ENCODE measurements around the gene AP2B1. TPM values are rescaled to one million over a fixed set of nuclear protein-coding genes. Genes with fewer than 3 reads are reported as not detected.
A peak's percentile ranks its signal among the peaks of the same experiment; 100 is the strongest.
"Not testable (repeated sequence)": the region's sequence is repeated elsewhere in the genome, so short reads cannot be mapped to it uniquely, and the experiment has no call there.

The AP2B1 gene
- 100 to 1,000 TPM; 132 to 152 TPM for total RNA-seq
- long read RNA-seq, full-length matches to known transcripts, result 62 of 110 reads
- long read RNA-seq, partial matches to known transcripts, result 31 of 110 reads
- long read RNA-seq, other reads (novel, unspliced or antisense), result 17 of 110 reads

DNA sequence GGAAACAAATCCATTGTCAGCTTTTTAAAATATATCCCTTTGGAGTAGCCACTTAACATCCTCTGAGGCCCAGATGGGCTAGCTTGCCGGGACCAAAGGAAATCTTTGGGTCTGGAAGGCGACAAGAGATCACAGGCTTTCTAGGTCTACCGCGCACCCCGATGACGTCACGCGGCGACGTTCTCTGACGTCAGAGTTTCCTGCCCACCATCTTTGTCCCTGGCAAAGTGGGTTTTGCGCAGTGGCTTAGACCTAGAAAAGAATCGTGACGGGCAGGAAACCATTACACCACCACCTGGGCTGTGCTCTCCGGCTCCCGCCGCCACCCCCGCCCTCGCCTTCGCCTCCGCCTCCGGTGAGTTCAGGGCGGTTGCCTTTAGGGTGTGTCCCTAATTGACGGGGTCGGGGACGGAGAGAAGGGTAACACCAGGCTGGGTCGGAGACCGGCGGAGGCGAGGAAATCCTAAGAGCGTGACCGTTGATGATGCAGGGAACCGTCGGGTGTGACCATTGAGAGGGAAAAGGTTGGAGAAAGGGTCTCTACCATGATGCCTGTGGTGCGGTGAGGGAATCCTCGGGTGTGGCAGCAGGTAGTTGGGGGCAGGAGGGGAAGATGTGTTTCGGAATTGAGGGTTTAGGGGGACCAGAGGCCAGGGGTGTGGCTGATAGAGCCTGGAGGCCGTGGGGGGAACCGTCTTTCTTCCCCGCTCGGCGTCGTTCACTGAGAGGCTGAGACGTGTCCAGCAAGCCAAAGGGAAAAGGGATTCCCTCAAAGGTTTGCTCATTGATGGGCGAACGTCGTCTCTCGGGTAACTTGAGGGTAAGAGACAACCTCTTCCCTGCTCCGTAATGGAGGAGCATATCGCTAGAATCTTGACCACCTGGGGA lies at the start of gene AP2B1:
Gene AP2B1 (plus strand): TSS at position 249 of the 888 bp plus-strand sequence. CDS start 6,709 bp downstream, outside the sequence.
- ATAC-seq (peak; percentile 96 to 98), DNase-seq (peak; percentile 92)
- intact Hi-C loops (cut with DNase I), result no loop called here

DNA sequence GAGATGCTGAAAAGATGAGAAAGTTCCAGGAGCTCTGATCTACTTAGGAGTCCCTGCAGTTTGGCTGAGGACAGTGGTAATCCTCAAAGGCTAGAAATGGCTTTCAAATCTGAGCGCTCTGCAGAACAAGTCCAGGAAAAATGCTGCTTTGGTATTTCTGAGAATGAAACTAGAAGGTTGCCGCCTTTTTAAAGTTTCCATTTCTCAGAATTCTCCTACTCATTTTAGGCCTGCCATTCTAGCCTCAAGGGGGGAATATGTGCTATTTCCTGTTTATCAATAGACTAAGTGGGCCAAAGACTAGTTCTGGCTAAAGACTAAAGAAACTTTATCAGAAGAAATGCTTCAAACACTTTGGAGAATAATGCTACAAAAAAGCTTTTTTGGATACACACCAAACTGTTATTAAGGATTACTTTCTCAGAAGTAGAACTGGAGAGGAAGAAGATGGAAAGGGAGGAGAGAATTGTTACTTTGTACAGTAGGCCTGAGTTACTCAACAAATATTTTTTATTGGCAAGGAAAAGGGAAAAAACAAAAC lies 49.5 kb upstream of the AP2B1 start, which contains the start of gene SLFN12L:
Gene SLFN12L (minus strand): TSS at position 78 of the 541 bp plus-strand sequence. CDS start 15,314 bp downstream, outside the sequence.
- intact Hi-C loops (cut with DNase I), result loop anchor here in 1 of 2 donors (5.0 to 10.0 kb wide), 2 partner anchors 225 to 363 kb away; no protein-coding TSS in a partner anchor
- ATAC-seq (peak; percentile 26 to 64), DNase-seq (no peak)

DNA sequence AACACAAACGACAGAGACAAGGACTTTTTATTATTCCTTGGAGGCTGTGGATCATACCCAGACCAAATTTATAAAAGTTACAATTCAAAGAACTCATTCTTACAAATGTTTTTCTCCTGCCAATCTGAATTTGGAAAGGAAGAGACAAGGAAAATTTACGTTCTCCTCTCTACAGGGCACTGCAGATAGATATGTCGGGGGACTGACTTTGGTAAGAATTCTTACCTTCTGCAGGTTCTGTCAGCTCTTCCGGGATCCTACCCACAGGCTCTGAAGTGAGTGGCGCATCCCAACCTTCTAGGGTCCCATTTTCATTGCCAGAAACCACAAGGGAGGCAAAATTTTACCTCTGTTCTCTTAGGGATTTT lies 47.5 kb upstream of the AP2B1 start:
- ATAC-seq (no peak), DNase-seq (no peak)
- intact Hi-C loops (cut with DNase I), result loop anchor here (1.0 to 10.0 kb wide), 4 partner anchors 227 to 367 kb away; no protein-coding TSS in a partner anchor

DNA sequence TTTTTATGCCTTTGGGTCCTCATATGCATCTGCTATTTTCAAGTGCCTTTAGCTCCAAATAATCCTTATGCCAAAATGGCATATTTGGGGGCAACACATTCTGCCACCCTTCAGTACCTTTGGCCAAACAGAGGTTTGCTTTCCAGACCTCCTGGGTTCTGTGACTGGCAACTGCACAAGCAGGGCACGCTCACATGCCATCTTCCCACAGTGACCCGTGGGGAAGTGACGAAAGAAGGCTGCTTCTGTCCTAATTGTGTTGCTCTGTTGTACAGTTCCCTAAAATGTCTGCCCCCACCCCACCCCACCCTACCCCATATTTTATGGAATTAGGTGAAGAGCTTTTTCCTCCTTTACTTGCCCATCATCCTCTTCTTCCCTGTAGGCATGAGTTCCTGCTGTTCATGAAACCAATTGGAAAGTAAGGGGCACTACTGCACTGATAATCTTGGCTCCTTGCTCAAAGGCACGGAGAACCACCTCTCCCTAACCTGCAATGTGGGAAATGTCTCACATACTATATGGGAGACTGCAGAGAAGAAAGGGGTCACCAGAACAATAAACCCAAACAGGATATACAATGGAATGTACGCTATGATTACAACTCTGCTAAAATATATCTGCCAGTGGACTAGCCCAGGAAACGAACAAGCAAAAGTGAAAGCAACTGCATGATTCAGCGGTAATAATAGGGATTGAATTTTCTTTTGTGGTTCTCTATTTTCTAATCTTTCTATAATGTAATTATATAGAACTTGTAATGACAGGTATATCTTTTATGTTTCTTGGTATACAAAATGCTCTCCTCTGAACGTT lies 46.3 kb upstream of the AP2B1 start:
- DNase-seq, result peak; percentile 45
- ATAC-seq, result peak; percentile 58 to 72
- intact Hi-C loops (cut with DNase I), result loop anchor here in 1 of 2 donors (5.0 kb wide), 1 partner anchor 368 kb away; no protein-coding TSS in a partner anchor

DNA sequence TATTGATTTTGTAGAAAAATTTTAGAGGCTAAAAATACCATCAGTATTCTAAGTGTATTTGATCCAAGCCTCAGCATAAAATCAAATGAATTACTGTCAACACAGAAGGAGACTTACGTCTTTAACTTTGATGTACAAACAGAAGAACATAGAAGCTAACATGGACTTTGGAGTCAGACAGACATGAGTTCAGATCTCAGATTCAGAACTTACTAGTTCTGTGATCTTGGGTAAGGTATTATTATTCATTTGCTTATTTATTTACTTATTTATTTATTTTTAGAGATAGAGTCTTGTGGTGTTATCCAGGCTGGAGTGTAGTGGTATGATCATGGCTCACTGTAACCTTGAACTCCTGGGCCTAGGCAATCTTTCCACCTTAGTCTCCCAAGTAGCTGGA lies 45.7 kb upstream of the AP2B1 start:
- intact Hi-C loops (cut with DNase I), result loop anchor here in 1 of 2 donors (5.0 kb wide), 1 partner anchor 369 kb away; no protein-coding TSS in a partner anchor
- no peak for DNase-seq
- ATAC-seq, result no peak

DNA sequence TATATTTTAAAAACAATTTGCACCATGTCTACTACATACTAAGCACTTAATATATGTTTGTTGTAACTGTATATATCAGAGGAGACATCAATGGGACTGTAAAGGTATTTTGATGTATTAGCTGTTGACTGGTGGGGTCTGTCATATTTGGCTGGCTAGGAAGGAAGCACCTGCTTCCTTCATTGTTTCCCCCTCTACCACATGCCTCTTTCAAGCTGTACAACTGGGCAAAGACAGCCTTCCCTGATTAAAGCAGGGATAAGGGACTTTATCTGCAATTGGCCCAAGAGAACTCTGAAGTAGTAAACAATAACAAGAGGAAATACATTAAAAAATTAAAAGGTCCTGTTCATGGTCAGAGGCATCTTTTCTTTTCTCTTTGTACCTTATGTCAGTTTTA lies 44.1 kb upstream of the AP2B1 start:
- ATAC-seq, result no peak
- intact Hi-C loops (cut with DNase I), result loop anchor here in 1 of 2 donors (5.0 kb wide), 1 partner anchor 371 kb away; no protein-coding TSS in a partner anchor
- no peak for DNase-seq

DNA sequence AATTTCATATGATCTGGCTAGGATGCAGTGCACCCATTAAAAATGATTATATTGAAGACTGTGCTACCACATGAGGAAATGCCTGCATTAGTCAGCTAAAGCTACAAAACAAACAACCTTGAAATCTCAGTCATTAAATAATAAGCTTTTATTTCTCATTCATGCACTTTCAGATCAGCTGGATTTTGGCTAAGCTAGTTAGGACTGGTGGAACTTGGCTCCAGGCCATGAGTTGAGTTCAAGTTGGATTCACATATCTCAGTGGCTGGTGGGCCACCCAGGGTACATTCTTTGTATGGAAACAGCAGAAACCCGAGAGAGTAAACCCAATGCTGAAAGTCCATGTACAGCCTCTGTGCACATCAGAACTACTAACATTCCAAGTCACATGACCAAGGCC lies 43.3 kb upstream of the AP2B1 start:
- ATAC-seq (no peak), DNase-seq (no peak)
- intact Hi-C loops (cut with DNase I), result loop anchor here in 1 of 2 donors (5.0 kb wide), 1 partner anchor 372 kb away; no protein-coding TSS in a partner anchor

DNA sequence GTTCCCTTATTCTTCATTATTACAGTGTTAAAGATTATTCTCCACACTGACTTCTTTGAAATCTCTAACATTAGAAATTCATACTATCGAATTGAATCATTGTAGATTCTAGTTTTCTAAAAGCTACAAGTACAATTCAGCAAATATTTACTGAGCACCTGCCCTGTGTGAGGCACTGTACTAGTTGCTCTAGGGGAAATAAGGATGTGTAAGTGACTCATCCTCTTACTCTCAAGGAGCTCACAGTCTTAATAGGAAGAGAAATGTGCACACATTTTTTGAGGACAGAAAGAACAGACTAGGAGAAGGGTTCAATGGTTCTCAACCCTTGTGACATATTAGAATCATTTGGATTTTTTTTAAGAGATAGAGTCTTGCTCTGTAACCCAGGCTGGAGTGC lies 42.0 kb upstream of the AP2B1 start:
- ATAC-seq, result no peak
- no peak for DNase-seq
- intact Hi-C loops (cut with DNase I), result no loop called here

DNA sequence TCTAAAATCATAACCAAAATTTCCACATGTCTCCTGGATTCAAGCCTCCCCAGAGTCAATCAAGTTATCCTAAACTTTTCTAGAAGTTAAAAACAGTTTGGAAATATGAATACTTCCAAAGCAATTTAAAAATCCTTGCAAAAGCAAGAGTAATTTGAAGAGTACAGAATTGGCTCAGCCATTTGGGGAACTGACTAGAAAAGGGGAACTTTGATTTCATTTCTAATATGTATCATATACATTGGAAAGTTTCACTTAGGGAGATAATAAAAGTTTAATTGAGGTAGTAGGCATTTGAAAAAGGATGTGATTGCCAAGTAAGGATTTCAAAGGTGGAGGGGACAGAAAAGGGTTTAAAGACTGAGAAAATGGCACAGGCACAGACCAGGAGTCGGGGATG lies 40.6 kb upstream of the AP2B1 start:
- intact Hi-C loops (cut with DNase I), result no loop called here
- no peak for DNase-seq
- ATAC-seq, result no peak

DNA sequence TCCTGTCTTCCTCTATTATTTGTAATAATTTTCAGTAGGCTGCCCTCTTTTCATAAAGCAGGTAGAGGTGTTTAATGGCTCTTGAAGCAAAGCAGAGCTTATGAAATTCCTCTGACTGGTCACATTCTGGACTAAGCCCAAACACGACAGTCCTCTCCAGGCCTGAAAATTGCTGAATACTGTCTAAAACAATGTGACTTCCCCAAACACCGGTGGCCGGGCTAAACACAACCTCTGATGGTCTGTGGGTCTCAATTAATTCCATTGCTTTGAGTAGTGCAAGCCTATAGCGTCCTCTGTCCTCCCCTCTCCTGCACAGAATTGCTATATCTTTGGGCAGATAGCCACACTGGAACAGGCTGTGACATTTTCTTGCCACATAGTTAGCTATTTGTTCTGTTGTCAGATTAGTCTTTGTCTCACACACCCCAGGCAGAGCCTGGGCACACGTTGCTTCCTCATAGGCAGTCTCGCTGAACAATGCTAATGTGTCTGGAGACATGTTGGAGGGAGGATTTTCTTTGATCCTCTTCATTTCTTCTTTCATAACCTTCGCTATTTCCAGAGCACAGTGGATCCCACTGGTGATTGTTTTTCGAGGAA lies 38.8 kb upstream of the AP2B1 start:
- DNase-seq (no peak), ATAC-seq (no peak)
- intact Hi-C loops (cut with DNase I), result no loop called here

DNA sequence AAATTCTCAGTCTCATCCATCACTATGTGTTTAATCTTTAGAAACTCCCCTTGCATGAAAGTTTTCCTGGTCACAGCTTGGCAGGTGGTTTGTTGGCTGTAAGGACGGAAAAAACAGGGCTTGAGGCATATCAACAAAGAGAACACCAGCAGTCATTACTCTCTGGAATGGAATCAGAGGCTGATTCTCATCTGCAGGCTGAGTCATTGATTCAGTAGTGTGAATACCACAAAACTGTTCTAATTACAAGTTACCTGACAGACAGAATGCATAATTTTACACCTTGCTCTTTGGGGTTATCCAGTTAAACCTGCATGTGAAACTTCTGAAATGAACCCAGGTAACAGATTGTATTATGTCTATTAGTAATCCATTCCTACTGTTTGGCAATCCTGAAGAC lies 38.1 kb upstream of the AP2B1 start:
- ATAC-seq (no peak), DNase-seq (no peak)
- intact Hi-C loops (cut with DNase I), result no loop called here

DNA sequence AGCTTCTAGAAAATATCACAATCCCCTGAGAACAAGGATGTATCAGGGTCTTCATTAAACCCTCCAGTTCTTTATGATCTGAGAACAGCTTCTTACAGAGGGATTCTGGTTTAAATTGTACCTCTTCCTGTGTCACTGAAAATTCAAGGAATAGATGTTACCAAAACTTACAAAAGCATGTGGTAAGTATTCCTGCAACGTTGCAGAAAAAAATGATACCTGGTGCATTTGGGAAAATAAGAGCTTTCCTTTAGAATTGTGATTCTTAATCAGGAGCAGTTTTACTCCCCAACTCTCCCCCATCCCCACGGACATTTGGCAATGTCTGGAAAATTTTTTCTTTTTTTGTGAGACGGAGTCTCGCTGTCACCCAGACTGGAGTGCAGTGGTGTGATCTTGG lies 33.8 kb upstream of the AP2B1 start:
- ATAC-seq, result no peak
- DNase-seq, result no peak
- intact Hi-C loops (cut with DNase I), result no loop called here

DNA sequence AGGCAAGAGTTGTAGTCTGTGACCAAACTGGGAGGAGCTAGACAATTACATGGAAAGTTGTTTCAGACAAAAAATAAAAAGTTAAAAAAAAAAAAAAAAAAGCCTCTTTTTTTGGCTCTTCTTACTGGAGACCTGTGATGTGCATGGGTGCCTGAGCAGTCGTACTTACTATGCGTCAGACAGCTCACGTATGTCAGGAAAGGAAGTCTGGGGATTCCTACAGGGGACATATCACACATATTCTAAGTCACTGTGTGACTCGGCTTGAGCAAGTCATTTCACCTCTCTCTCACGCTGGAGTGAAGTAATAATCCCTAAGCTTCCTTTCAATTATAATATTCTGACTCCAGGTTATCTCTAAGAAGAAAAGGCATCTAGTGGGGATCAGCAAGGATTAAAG lies 32.5 kb upstream of the AP2B1 start:
- intact Hi-C loops (cut with DNase I), result no loop called here
- no peak for DNase-seq
- no peak for ATAC-seq

DNA sequence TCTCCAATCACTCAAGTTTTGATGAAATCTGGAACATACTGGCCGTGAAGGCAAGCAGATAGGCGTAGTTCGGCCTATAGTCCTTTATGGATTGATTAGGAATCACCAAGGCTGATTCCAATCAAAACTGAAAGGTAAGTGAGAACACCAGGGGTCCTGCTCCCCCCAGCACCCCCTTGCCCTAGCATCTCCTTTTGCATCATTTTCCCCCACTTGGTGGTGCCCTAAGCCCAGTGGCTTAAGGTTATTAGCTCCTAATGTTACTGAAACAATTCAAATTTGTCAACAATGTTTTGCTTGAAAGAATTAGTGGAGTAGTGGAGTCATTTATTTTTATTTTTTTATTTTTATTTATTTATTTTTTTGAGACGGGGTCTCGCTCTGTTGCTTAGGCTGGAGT lies 31.4 kb upstream of the AP2B1 start:
- intact Hi-C loops (cut with DNase I), result no loop called here
- ATAC-seq, result no peak
- no peak for DNase-seq

DNA sequence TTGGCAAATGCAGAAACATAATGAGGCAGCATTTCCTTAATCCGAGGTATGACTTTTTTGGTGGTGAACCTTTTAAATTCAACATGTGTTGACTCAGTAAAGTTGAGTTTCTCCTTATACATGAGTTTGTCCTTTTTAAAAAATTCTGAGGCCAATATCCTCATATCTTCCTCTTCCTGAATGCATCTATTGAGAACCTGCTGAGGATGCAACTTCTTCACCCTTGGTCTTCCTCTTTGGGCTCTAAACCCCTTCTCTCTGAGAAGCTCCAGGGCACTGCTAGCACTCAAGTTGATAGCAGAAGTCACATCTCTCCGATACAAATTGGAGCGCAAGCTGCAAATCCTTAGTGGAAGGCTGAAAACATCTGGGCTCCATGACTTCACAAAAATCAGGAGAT lies 29.8 kb upstream of the AP2B1 start:
- peak in 1 of 2 donors; percentile 26 for ATAC-seq
- intact Hi-C loops (cut with DNase I), result no loop called here
- DNase-seq, result no peak

DNA sequence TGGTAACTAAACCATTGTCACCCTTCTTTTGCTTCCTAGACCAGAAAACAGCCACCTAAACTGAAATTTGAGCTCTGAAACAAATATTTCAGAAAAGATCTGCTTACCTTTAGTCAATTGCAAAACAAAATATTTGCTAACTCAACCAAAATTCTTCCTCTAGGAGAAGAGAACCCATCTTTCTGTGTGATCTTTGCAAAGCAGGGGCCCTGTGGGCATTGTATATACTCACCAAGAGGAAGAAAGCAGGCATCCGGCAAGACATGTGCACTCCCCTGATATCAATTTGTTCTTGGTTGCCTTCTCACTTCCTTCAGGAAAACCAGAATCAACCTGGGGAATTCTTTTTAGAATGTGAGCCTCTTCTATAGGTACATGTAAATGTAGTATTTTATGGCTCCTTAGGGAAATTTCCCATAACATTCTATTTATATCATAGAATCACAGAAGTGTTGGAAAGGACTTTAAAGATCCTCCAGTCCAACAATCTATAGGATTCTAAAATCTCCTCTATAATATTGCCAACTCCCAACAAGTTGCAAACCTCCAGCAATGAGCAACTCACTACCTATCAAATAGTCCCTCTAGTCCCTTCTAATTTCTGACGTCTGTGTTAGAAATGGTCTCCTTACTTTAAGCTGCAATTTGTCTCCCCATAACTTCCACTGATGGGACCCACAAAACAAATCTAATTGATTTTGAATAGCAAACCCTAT lies 27.5 kb upstream of the AP2B1 start:
- ATAC-seq (no peak), DNase-seq (no peak)
- intact Hi-C loops (cut with DNase I), result no loop called here

DNA sequence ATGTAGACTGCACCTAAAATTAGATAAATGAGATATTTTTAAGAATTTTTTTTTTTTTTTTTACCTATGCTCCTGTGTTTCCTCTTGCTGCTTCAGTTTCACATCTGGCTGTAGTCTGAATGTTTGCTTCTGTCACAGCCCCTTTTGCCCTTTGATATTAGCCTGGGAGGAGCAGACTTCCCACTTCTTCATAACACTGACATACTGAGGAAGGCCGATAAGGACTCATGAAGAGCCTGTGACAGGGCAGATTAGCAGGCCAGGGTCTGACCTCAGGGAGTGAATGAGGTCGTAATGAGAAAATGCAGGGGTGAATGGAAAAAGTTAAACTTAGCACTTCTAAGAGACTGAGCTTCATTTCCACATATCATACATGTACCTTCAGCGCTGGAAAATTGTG lies 26.4 kb upstream of the AP2B1 start, which contains the start of gene SLFN14:
Gene SLFN14 (minus strand): TSS at position 117 of the 400 bp plus-strand sequence. CDS start 2,757 bp downstream, outside the sequence.
- intact Hi-C loops (cut with DNase I), result no loop called here
- DNase-seq, result no peak
- ATAC-seq, result no peak

DNA sequence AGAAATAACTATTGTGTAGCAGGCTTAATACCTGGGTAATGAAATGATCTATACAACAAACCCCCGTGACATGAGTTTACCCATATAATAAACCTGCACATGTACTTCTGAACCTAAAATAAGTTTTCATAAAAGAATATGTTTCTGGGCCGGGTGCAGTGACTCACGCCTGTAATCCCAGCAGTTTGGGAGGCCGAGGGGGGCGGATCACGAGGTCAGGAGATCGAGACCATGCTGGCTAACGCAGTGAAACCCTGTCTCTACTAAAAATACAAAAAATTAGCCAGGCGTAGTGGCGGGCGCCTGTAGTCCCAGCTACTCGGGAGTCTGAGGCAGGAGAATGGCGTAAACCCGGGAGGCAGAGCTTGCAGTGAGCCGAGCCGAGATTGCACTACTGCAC lies 23.9 kb upstream of the AP2B1 start:
- DNase-seq; ATAC-seq; intact Hi-C loops (cut with DNase I): not testable (repeated sequence)
